Endothelial cell (in vitro differentiated cells): ENCODE measurements around the gene SSTR3. TPM values are rescaled to one million over a fixed set of nuclear protein-coding genes. Genes with fewer than 3 reads are reported as not detected.

Experiments
- DNase-seq: peaks from one replicate; pipeline ENCODE4 v3.0.0; 2021; ENCODE audit warnings: low spot score
- H3K27ac Mint-ChIP-seq: one replicate; pipeline ENCODE4 v1.8.0; 2021; ENCODE audit warnings: mixed read lengths, inconsistent platforms; ENCODE audit not compliant: unreplicated experiment
- H3K27me3 Mint-ChIP-seq: one replicate; pipeline ENCODE4 v1.8.0; 2021; ENCODE audit warnings: mild to moderate bottlenecking, moderate library complexity, mixed read lengths, inconsistent platforms; ENCODE audit not compliant: unreplicated experiment
- H3K36me3 Mint-ChIP-seq: one replicate; pipeline ENCODE4 v1.8.0; 2021; ENCODE audit warnings: mild to moderate bottlenecking, low read depth, mixed read lengths, inconsistent platforms; ENCODE audit not compliant: unreplicated experiment
- H3K4me1 Mint-ChIP-seq: one replicate; pipeline ENCODE4 v1.8.0; 2021; ENCODE audit warnings: mild to moderate bottlenecking, mixed read lengths, inconsistent platforms; ENCODE audit not compliant: unreplicated experiment
- H3K4me3 Mint-ChIP-seq: one replicate; pipeline ENCODE4 v1.8.0; 2021; ENCODE audit warnings: mild to moderate bottlenecking, mixed read lengths, inconsistent platforms; ENCODE audit not compliant: unreplicated experiment
- H3K9me3 Mint-ChIP-seq: one replicate; pipeline ENCODE4 v1.8.0; 2021; ENCODE audit warnings: mixed read lengths, inconsistent platforms; ENCODE audit not compliant: unreplicated experiment
- total RNA-seq: library from RNA; stranded (reverse); fragmentation: NEBNext Ultra II Directional; extraction: Animal tissue kit (Norgen Biotek cat#: 25700); gene quantifications from one replicate; pipeline ENCODE4 v1.2.1, GENCODE V29; 2021; ENCODE audit not compliant: unreplicated experiment
- TF ChIP-seq, protein P1 (sequence below): fragments of 200-600 bp; sonication (generic); IDR thresholded peaks from one replicate; pipeline ENCODE4 v1.5.0; 2021; ENCODE audit warnings: antibody characterized with exemption; ENCODE audit not compliant: unreplicated experiment

SSTR3 gene
- total RNA-seq, 1 donor from 2014 or later: 0.13 TPM

DNA sequence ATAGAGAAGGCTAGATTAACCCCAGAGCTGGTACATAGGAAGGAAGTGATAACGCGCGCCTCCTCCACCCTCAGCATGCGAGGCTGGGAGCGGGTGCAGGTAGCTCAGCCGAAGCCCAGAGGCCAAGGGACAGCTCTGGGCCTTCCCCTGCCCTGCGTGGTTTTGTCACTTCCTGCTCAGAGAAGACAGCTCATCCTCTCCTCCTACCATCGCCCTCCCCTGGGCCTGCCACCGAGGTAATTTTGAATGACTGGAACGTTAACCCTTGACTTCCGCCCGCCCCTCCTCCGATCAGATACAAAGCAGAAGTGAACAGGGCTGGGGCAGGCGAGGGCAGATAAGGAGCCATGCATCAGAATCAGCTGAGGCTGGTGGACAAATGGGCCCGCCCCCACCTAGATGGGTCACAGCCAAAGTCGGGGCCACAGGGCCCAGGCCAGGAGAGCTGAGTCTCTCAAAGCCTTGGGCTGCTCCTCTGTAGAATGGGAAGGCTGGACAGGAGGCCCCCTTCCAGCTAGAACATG lies 30.2 kb upstream of the SSTR3 start:
- H3K4me3 Mint-ChIP-seq: no peak overlapping the region
- no peak for DNase-seq

DNA sequence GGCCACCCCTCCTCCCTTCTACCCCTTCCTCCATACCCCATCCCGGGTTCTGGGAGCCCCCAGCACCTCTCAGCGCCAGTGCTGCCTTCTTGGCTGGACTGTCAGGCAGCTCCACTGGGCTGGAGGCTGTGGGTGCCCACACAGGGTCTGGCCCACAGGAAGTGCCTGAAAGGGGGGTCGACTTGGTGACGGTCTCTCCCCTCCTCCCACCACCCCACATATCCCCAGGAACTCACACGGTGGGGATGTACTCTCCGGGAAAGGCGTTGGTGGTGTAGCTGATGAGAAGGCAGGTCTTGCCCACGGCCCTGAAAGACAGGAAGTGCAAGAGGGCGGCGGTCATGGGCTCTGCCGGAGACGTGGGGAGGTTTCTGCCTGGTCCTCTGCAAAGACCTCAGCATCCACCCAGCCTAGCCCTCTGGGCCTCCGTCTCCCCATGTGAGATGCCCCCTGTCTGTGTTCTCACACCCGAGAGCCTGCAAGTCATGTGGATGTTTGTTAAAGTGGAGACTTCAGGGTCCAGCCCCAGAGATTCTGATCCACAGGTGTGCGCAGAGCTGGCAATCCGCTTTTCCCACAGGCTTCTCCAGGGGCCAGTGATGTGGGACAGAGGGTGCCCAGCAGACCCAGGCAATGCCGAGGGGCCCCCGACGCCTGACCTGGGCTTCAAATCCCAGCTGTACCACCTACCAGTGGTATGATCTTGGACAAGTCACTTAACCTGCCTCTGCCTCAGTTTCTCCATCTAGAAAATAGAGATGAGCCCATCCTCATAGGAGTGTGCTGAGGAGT lies 29.3 kb upstream of the SSTR3 start:
- peaks cover 3% of the 10 kb centered on the region for H3K27me3 Mint-ChIP-seq
- no peaks in the 10 kb centered on the region for H3K9me3 Mint-ChIP-seq
- peaks cover 22% of the 10 kb centered on the region for H3K4me1 Mint-ChIP-seq
- no peak overlapping the region for H3K27ac Mint-ChIP-seq
- DNase-seq: no peak
- no peaks in the 10 kb centered on the region for H3K36me3 Mint-ChIP-seq
- TF ChIP-seq, protein P1, sequence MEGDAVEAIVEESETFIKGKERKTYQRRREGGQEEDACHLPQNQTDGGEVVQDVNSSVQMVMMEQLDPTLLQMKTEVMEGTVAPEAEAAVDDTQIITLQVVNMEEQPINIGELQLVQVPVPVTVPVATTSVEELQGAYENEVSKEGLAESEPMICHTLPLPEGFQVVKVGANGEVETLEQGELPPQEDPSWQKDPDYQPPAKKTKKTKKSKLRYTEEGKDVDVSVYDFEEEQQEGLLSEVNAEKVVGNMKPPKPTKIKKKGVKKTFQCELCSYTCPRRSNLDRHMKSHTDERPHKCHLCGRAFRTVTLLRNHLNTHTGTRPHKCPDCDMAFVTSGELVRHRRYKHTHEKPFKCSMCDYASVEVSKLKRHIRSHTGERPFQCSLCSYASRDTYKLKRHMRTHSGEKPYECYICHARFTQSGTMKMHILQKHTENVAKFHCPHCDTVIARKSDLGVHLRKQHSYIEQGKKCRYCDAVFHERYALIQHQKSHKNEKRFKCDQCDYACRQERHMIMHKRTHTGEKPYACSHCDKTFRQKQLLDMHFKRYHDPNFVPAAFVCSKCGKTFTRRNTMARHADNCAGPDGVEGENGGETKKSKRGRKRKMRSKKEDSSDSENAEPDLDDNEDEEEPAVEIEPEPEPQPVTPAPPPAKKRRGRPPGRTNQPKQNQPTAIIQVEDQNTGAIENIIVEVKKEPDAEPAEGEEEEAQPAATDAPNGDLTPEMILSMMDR: no peak
- H3K4me3 Mint-ChIP-seq: no peak overlapping the region

More for the DNA sequence above, 30.2 kb upstream of the SSTR3 start:
- no peak overlapping the region for H3K27ac Mint-ChIP-seq
- no peaks in the 10 kb centered on the region for H3K36me3 Mint-ChIP-seq
- no peaks in the 10 kb centered on the region for H3K9me3 Mint-ChIP-seq
- H3K4me1 Mint-ChIP-seq: peaks cover 18% of the 10 kb centered on the region
- TF ChIP-seq, protein P1: no peak
- peaks cover 2% of the 10 kb centered on the region for H3K27me3 Mint-ChIP-seq

DNA sequence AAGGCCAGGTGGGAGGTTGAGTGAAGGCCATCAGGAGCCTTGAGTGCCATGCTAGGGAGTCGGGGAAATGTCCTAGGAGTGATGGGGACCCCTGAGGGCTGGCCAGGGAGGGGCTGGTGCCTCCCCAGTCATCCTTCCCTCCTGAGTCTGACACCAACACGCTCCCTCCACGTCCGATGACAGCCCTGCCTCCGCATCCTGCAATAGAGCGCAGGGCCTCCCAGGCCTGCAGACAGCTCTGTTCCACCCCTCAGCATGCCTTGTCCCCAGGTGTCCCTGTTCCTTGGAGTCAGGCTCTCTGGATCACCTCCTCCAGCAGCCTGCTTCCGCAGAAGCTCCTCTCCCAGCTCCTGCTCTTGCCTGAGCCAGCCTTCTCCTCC lies 28.7 kb upstream of the SSTR3 start:
- Mint-ChIP-seq H3K27ac (no peak overlapping the region), H3K27me3 (peaks cover 7% of the 10 kb centered on the region), H3K9me3 (no peaks in the 10 kb centered on the region), H3K4me1 (peaks cover 27% of the 10 kb centered on the region), H3K36me3 (no peaks in the 10 kb centered on the region), H3K4me3 (no peak overlapping the region)
- DNase-seq: no peak
- TF ChIP-seq, protein P1: no peak

DNA sequence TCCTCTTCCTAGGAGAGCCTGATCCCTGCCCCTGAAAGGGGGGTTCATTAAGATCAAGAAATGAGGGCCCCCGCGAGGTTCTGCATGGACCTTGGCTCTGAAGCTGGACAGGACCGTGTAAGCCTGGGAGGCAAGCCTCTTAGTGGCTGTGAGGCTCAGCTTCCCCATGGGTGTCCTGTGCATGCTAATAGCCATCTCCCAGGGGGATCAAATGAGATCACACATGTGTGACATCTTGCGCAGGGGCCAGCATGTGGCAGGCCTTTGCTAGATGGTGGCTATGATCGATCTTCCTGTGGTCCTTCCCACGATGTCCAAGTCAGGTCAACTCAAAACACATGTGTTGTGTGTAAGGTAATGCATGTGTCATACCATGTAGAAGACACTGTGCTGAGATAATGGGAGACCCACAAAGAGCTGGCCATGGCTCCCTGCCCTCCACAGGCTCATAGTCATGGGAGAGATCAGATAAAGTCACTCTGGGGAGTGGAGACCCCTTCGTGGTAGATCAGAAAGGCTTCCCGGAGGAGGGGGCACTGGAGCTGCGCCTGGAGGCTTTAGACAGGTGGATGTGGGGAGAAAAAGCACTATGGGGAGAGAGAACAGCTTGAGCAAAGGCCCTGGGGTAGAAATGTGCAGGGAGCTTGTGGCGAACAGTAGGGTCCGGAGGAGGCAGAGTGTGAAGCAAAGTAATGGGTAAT lies 28.1 kb upstream of the SSTR3 start:
- DNase-seq: no peak
- H3K36me3 Mint-ChIP-seq: no peaks in the 10 kb centered on the region
- H3K27me3 Mint-ChIP-seq: peaks cover 8% of the 10 kb centered on the region
- TF ChIP-seq, protein P1: no peak
- H3K4me1 Mint-ChIP-seq: peaks cover 28% of the 10 kb centered on the region
- H3K27ac Mint-ChIP-seq: no peak overlapping the region
- H3K4me3 Mint-ChIP-seq: no peak overlapping the region
- H3K9me3 Mint-ChIP-seq: no peaks in the 10 kb centered on the region
